GM21367 (cell line): ENCODE measurements around the gene PPP1R1B.

Experiments
- ATAC-seq: cut with Tn5 transposase; IDR thresholded peaks from one replicate; pipeline ENCODE4 v1.9.1; 2021; ENCODE audit not compliant: unreplicated experiment

The PPP1R1B gene

DNA sequence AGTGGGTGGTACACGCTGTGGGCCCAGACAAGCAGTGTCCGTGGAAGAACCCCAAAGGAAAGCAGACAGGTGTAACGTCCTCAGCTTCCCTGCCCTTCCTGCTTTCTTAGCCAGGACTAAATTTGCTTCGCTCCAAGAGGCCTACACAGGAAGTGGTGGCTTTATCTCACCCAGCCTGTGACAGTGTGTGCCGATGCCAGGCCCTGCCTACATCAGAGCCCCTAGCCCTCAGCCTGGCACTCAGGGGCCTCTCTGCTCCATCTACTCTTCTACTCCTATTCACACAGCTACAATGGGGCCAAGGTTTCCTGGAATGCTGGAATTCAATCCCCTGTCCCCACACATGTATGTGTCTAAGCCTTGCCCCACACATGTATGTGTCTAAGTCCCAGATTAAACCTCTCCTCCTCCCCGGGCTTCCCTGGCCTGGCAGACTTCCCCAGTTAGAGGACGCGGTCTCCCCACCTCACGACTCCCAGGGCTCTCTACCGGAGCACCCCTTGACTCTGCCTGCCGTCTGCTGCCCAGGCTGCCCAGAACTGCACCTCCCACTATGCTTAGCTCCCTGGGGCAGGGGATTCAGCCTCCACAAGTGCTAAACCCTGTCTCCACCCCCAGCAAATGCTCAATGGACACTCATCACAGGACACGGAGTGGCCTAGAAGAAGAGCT lies 52.9 kb downstream of the PPP1R1B start:
- ATAC-seq = no peak

DNA sequence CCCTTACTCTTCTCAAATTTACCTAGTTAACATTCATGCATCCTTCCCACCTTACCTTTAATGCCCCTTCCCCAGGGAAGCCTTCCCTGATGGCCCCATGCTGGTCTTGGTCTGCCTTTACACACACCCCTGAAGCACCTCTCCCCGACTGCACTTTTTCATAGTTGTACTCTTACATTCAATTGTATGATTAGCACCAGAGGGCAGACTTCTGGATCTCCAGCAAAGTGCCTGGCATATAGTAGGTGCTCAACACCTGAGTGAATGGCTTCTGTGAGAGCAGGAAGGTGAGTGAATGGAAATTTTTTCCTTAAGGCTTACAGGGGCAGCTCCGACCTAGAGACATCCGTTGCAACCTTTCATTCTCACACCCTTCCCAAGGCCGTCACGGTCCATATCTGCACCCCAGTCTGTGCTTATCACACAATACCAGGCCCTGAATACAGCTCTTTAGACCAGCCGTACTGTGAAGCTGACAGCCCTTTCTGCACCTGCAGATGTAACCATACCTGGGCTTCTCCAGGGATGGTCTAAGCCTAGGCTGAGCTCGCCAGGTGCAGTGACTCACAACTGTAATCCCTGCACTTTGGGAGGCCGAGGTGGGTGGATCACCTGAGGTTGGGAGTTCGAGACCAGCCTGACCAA lies 56.7 kb downstream of the PPP1R1B start:
- no peak for ATAC-seq

DNA sequence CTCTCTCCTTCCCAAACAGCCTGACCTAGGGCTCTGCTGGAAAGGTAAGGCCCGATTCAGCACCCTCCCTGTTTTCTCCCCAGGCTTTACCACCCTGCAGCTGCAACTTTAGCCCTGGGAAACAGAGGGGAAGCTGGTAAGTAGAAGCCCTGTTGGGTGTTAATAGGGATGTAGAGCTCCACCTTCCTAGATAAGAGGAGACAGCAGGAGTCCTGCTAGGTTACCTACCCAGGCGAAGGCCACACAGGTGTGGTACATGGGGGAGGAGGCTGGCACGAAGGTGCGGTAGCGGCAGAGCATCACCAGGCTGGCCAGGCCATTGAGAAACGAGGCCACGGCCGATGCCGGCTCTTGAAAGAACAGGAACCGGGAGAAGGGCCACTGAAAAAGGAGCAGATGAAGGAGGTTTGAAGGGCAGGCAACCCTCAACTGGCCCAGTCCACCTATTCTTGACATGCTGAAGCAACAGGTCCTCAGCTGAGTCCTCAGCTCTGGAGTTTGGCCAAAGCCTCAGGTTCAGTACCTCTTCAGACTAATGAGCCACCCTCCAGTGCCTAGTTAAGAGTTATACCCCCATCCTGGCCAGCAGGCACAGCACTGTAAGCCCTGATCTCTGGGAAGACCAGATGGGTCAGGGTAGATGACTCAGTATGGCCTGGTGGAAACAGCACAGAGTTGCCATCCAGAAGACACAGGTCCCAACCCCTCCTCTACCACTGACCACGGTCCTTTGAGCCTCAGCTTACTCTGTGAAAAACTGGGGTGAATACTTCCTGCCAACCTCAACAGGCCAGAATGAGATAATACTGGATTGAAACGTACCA lies 57.8 kb downstream of the PPP1R1B start:
- ATAC-seq = no peak
